B cell (primary cell): ENCODE data around the gene LRRC8D. TPM values are rescaled to one million over a fixed set of nuclear protein-coding genes. Genes with fewer than 3 reads are reported as not detected.

ENCODE experiments used
- ATAC-seq: fragments of 200-7000 bp; cut with Tn5 transposase; one replicate; pipeline ENCODE4 v1.10.0; 2021; ENCODE audit warnings: low read depth, mild to moderate bottlenecking, moderate number of reproducible peaks, moderate library complexity
- CTCF ChIA-PET: fragments of 350-600 bp; sonication (Branson Sonifier 250); formaldehyde crosslinking; loops from one replicate; lab custom pipeline; 2021; ENCODE audit warnings: antibody characterized with exemption, inconsistent platforms; lab: Charles Lee
- POLR2A ChIA-PET: fragments of 350-600 bp; sonication (Branson Sonifier 250); formaldehyde crosslinking; loops from one replicate; lab custom pipeline; 2021; ENCODE audit warnings: antibody characterized with exemption; lab: Charles Lee
- DNase-seq: peaks from one replicate; pipeline ENCODE4 v3.0.0; 2013
- H2AFZ ChIP-seq: 2 replicates; pipeline ENCODE4 v1.6.1; 2012; ENCODE audit warnings: mild to moderate bottlenecking, low read depth, low read length; ENCODE audit not compliant: insufficient read depth, poor library complexity, severe bottlenecking
- H3K27ac ChIP-seq, 2 donors: 1 replicate in 1 of 2; 2 replicates in 1 of 2; pipeline ENCODE4 v1.5.1; 2012 to 2013; ENCODE audit warnings: low read length in 2 of 2, mild to moderate bottlenecking in 2 of 2, moderate library complexity in 1 of 2
- H3K27me3 ChIP-seq, 4 experiments: fragments of 200-600 bp in 1 of 4; sonication (generic) in 1 of 4; replicated peaks in 1 of 4; 1 replicate in 2 of 4; 2 replicates in 2 of 4; pipeline versions ENCODE4 v1.6.1 to v1.7.0; 2013 to 2016; ENCODE audit warnings: low read length in 3 of 4, mild to moderate bottlenecking in 2 of 4, mixed read lengths in 1 of 4, moderate library complexity in 1 of 4; ENCODE audit not compliant: insufficient read depth in 4 of 4, control insufficient read depth in 3 of 4; ENCODE audit errors: control extremely low read depth in 1 of 4
- H3K36me3 ChIP-seq, 2 experiments: replicated peaks in 1 of 2; 1 replicate in 1 of 2; 2 replicates in 1 of 2; pipeline versions ENCODE4 v1.6.1 to v1.7.1; 2013; ENCODE audit warnings: low read length in 1 of 2; ENCODE audit not compliant: insufficient read depth in 2 of 2, control insufficient read depth in 1 of 2; ENCODE audit errors: control extremely low read depth in 1 of 2, extremely low read depth in 1 of 2
- H3K4me1 ChIP-seq, 2 donors: fragments of 200-600 bp in 1 of 2; sonication (generic) in 1 of 2; 1 replicate in 1 of 2; 2 replicates in 1 of 2; pipeline versions ENCODE4 v1.5.1 to v1.6.1; 2013 to 2017; ENCODE audit warnings: low read length in 2 of 2; ENCODE audit not compliant: control insufficient read depth in 2 of 2, insufficient read depth in 2 of 2
- H3K4me2 ChIP-seq: replicated peaks from 2 replicates; pipeline ENCODE3; 2012; ENCODE audit warnings: mild to moderate bottlenecking, low read depth, low read length; ENCODE audit not compliant: poor library complexity, severe bottlenecking
- H3K4me3 ChIP-seq, 5 experiments: fragments of 200-600 bp in 1 of 5; sonication (generic) in 1 of 5; 1 replicate in 3 of 5; 2 replicates in 2 of 5; pipeline versions ENCODE4 v1.5.1 to v1.7.0; 2011 to 2016; ENCODE audit warnings: low read length in 4 of 5, mild to moderate bottlenecking in 4 of 5, low read depth in 2 of 5, control low read depth in 1 of 5, moderate library complexity in 1 of 5; ENCODE audit not compliant: insufficient read depth in 1 of 5; ENCODE audit errors: control extremely low read depth in 1 of 5, extremely low read depth in 1 of 5
- H3K79me2 ChIP-seq: fragments of 200-600 bp; sonication (generic); one replicate; pipeline ENCODE4 v1.6.0; 2016; ENCODE audit warnings: low read length; ENCODE audit not compliant: control insufficient read depth, insufficient read depth
- H3K9ac ChIP-seq: fragments of 200-600 bp; sonication (generic); 2 replicates; pipeline ENCODE4 v1.6.1; 2017; ENCODE audit warnings: mild to moderate bottlenecking, low read length, moderate library complexity
- H3K9me3 ChIP-seq, 3 donors: one replicate each; pipeline versions ENCODE4 v1.6.1 to v1.7.1; 2013; ENCODE audit warnings: low read length in 2 of 3; ENCODE audit not compliant: control insufficient read depth in 2 of 3, insufficient read depth in 1 of 3; ENCODE audit errors: control extremely low read depth in 1 of 3
- H4K20me1 ChIP-seq: 2 replicates; pipeline ENCODE4 v1.6.0; 2012; ENCODE audit warnings: mild to moderate bottlenecking, low read length; ENCODE audit not compliant: insufficient read depth, control insufficient read depth, poor library complexity, severe bottlenecking
- H3K27ac Mint-ChIP-seq: one replicate; pipeline ENCODE4 v1.8.0; 2021; ENCODE audit warnings: mixed read lengths
- H3K27me3 Mint-ChIP-seq: one replicate; pipeline ENCODE4 v1.8.0; 2021; ENCODE audit warnings: mixed read lengths
- H3K4me1 Mint-ChIP-seq: one replicate; pipeline ENCODE4 v1.8.0; 2021; ENCODE audit warnings: mixed read lengths
- H3K4me3 Mint-ChIP-seq: one replicate; pipeline ENCODE4 v1.8.0; 2021; ENCODE audit warnings: mixed read lengths
- H3K9me3 Mint-ChIP-seq: one replicate; pipeline ENCODE4 v1.8.0; 2022; ENCODE audit warnings: mixed read lengths; ENCODE audit not compliant: insufficient read depth
- EZH2 ChIP-seq: IDR thresholded peaks from 2 replicates; pipeline ENCODE4 v1.6.1; 2012; ENCODE audit warnings: borderline replicate concordance, low read depth, mild to moderate bottlenecking, moderate library complexity, low read length; ENCODE audit not compliant: insufficient read depth, poor library complexity, severe bottlenecking
- WGBS: methylation state at CpG from one replicate; pipeline ENCODE4 v1.1.5; 2013; ENCODE audit warnings: missing lambda C conversion rate; ENCODE audit not compliant: insufficient coverage; 5-methylcytosine and 5-hydroxymethylcytosine counted together
- intact Hi-C: fragments of 100-400 bp; cut with micrococcal nuclease; formaldehyde crosslinking; loops from one replicate; pipeline ENCODE4 v1.10.0; 2022
- polyA plus RNA-seq: library from polyadenylated mRNA; depleted of rRNA; stranded (reverse); fragments of >200 nt; gene quantifications from 2 replicates; pipeline ENCODE4 v1.2.3, GENCODE V29; 2012
- total RNA-seq, 2 donors: library from RNA; stranded (reverse); fragments of 120-200 nt in 1 of 2; gene quantifications; 1 replicate in 1 of 2; 2 replicates in 1 of 2; pipeline versions ENCODE4 v1.2.3 to v1.2.4, GENCODE V29; 2013 to 2022
- TF ChIP-seq, protein P1 (sequence below): fragments of 200-600 bp; IDR thresholded peaks from one replicate; pipeline ENCODE4 v1.8.0; 2022; ENCODE audit warnings: antibody characterized with exemption, mild to moderate bottlenecking

Gene LRRC8D
- total and polyA plus RNA-seq, 2 donors (not counting 1 experiment from before 2014, with no cell fraction given) = 23.7 to 47.0 TPM

DNA sequence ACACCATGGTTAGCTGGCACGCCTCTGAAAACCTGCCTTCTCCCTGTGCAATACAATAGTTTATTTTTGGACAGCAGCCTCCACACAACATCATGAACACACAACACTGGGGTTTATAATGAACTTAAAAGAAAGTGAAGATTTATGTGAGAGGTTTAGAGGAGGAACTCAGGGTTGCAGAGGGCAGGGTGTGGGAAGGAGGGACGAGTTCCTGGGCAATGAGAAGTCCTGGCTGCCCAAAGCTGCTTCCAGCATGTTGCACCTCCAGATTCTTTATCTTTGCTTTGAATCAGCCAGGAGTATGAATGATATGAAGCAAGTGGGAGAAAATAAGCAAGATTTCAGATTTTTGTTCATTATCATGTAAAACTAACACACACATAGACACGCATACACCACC, 11.3 kb upstream of the LRRC8D start:
- CTCF ChIA-PET = interaction anchor here (1.0 to 2.5 kb wide), 3 partner anchors 17 to 179 kb away, joined by 3 to 17 read pairs (median 4); no protein-coding TSS in a partner anchor
- POLR2A ChIA-PET = interaction anchor here (1.0 kb wide), 1 partner anchor 15 kb away, joined by 3 read pairs; no protein-coding TSS in a partner anchor

DNA sequence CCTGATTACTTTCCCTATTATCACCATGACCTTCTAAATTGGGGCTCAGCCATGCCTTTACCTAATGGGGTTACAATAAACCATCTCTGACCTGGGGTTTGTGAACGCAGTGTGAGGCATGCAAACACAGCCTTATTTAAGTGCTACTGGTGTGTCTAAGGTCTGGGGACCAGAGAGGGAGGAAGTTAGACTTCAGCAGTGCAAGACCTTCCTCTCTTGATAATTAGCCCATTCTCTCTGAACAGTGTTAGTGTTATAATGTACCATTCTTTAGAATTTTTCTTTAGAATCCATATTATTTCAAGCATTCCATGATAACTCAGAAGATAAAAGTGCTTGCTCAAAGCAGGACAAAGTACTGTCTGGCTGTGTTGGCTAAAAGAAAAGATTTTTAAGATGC, 10.5 kb upstream of the LRRC8D start:
- H3K27me3 ChIP-seq = peaks cover 0 to 3% (median 0%) of the 10 kb centered on the region in 4 experiments
- no peak for ATAC-seq
- no CpG with 5 or more reads among the region's 1 CpG for WGBS
- no peak for TF ChIP-seq EZH2
- no peak for DNase-seq
- H3K9ac ChIP-seq = no peak overlapping the region
- no peak overlapping the region for H2AFZ ChIP-seq
- no peak overlapping the region for H3K27ac Mint-ChIP-seq
- H3K36me3 ChIP-seq = no peaks in the 10 kb centered on the region
- peaks cover 5 to 7% of the 10 kb centered on the region in 2 donors for H3K4me1 ChIP-seq
- H3K27me3 Mint-ChIP-seq = no peaks in the 10 kb centered on the region
- H3K4me3 ChIP-seq = no peak overlapping the region
- ChIA-PET POLR2A (interaction anchor here (1.0 kb wide), 1 partner anchor 14 kb away, joined by 3 read pairs; no protein-coding TSS in a partner anchor), CTCF (no interaction called here)
- no peaks in the 10 kb centered on the region for H3K9me3 Mint-ChIP-seq
- intact Hi-C loops = no loop called here
- H3K79me2 ChIP-seq = peaks cover 9% of the 10 kb centered on the region
- peaks cover 10% of the 10 kb centered on the region for H3K4me1 Mint-ChIP-seq
- no peak overlapping the region for H3K4me2 ChIP-seq
- no peak overlapping the region for H3K27ac ChIP-seq
- no peaks in the 10 kb centered on the region for H4K20me1 ChIP-seq
- H3K9me3 ChIP-seq = no peaks in the 10 kb centered on the region
- H3K4me3 Mint-ChIP-seq = no peak overlapping the region

More for the DNA sequence above, 11.3 kb upstream of the LRRC8D start:
- Histone ChIP-seq H3K36me3 (no peaks in the 10 kb centered on the region), H4K20me1 (no peaks in the 10 kb centered on the region), H3K79me2 (peaks cover 6% of the 10 kb centered on the region), H3K9me3 (no peaks in the 10 kb centered on the region), H3K4me3 (no peak overlapping the region), H3K27ac (no peak overlapping the region), H3K27me3 (peaks cover 0 to 3% (median 0%) of the 10 kb centered on the region in 4 experiments), H3K4me1 (peaks cover 0 to 3% of the 10 kb centered on the region in 2 donors), H3K9ac (no peak overlapping the region), H3K4me2 (no peak overlapping the region), H2AFZ (no peak overlapping the region)
- H3K9me3 Mint-ChIP-seq = no peaks in the 10 kb centered on the region
- ATAC-seq = no peak
- H3K27ac Mint-ChIP-seq = no peak overlapping the region
- no peak for TF ChIP-seq EZH2
- TF ChIP-seq, protein P1, sequence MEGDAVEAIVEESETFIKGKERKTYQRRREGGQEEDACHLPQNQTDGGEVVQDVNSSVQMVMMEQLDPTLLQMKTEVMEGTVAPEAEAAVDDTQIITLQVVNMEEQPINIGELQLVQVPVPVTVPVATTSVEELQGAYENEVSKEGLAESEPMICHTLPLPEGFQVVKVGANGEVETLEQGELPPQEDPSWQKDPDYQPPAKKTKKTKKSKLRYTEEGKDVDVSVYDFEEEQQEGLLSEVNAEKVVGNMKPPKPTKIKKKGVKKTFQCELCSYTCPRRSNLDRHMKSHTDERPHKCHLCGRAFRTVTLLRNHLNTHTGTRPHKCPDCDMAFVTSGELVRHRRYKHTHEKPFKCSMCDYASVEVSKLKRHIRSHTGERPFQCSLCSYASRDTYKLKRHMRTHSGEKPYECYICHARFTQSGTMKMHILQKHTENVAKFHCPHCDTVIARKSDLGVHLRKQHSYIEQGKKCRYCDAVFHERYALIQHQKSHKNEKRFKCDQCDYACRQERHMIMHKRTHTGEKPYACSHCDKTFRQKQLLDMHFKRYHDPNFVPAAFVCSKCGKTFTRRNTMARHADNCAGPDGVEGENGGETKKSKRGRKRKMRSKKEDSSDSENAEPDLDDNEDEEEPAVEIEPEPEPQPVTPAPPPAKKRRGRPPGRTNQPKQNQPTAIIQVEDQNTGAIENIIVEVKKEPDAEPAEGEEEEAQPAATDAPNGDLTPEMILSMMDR = no peak
- H3K4me1 Mint-ChIP-seq = peaks cover 3% of the 10 kb centered on the region
- intact Hi-C loops = no loop called here
- 100% methylated on average over 2 of the region's 3 CpGs for WGBS
- H3K4me3 Mint-ChIP-seq = no peak overlapping the region
- no peak for DNase-seq
- H3K27me3 Mint-ChIP-seq = no peaks in the 10 kb centered on the region
